GM21390 (cell line): Measurements from ENCODE around the gene RNF103.
"Not testable (repeated sequence)": the region's sequence is repeated elsewhere in the genome, so short reads cannot be mapped to it uniquely, and the experiment has no call there.

Experiments
- ATAC-seq: cut with Tn5 transposase; IDR thresholded peaks from one replicate; pipeline ENCODE4 v1.9.1; 2021; ENCODE audit not compliant: unreplicated experiment

The RNF103 gene, protein sequence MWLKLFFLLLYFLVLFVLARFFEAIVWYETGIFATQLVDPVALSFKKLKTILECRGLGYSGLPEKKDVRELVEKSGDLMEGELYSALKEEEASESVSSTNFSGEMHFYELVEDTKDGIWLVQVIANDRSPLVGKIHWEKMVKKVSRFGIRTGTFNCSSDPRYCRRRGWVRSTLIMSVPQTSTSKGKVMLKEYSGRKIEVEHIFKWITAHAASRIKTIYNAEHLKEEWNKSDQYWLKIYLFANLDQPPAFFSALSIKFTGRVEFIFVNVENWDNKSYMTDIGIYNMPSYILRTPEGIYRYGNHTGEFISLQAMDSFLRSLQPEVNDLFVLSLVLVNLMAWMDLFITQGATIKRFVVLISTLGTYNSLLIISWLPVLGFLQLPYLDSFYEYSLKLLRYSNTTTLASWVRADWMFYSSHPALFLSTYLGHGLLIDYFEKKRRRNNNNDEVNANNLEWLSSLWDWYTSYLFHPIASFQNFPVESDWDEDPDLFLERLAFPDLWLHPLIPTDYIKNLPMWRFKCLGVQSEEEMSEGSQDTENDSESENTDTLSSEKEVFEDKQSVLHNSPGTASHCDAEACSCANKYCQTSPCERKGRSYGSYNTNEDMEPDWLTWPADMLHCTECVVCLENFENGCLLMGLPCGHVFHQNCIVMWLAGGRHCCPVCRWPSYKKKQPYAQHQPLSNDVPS

DNA sequence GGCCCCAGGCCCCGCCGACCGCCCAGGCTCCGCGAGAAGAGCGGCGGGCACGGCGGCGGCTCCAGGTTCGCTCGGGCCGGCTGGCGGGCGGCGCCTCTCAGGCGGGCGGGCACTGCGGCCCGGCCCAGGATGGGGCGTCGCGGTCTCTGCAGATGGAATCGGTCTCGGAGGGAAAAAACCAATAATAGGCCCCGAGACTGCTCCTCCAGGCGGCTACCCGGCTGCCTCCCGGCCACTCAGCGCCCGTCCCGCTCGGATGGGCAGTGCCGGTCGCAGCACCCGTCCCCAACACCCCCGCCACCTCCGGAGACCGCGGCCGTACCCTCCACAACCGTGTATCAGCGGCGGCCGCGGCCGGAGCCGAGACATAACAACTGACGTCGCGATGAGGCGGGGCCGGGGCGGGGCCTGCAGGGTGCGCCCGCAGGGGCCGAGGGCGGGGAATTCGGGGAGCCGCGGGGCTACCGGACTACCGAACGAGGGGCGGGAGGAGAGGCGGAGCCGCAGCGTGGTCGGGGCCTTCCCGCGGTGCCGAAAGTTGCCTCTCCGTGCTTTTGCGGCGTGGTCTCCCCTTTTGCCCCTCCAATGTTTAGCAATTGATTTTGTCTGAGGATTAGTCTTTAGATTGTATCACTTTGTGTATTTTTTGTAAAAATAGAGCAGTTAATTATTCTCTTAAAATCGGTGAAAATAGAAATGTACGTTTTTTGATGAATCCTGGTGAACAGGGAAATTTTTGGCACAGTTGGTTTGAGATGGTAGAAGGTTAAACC is at the start of gene RNF103:
Gene RNF103, minus strand, starts transcription at position 372 of the 773 bp plus-strand sequence. CDS start 979 bp downstream, outside the sequence.
- peak; percentile 77 for ATAC-seq

DNA sequence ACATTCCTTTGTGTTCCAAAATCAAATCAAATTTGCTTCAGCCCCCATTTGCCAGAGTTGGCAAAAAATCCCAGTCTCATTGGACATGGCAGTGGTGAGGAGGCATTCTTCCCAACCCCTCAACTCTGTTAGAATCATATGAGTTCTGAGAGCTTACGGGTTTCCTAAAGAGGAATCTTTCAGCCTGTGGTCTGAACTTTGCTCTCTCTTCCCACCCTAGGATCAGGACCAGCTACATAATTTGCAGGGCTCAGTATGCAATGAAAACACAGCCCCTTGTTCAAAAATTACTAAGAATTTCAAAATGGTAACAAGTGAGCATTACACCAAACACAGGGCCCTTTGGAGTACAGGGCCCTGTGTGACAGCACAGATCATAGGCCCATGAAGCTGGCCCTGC is 49.3 kb upstream of the RNF103 start:
- no peak for ATAC-seq

DNA sequence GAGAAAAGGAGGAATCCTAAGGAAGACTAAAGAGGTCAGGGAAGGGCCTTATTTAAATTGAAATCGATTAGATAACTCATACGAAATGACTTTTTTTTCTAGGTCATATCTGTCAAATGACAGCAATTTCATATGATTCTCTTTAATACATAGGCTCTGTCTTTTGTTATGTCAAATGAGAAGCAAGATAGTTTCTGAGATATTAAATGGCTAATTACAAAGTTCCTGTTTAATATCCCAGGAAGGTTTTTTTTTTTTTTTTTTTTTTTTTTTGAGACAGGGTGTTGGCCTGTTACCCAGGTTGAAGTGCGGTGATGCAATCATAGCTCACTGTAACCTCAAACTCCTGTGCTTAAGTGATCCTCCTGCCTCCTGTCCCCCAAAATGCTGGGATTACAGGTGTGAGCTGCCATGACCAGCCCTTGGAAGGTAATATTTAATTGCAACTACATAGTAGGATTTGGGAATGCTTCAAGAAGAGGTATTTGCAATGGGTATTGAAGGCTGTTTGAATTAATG is 48.4 kb upstream of the RNF103 start:
- ATAC-seq, result no peak

DNA sequence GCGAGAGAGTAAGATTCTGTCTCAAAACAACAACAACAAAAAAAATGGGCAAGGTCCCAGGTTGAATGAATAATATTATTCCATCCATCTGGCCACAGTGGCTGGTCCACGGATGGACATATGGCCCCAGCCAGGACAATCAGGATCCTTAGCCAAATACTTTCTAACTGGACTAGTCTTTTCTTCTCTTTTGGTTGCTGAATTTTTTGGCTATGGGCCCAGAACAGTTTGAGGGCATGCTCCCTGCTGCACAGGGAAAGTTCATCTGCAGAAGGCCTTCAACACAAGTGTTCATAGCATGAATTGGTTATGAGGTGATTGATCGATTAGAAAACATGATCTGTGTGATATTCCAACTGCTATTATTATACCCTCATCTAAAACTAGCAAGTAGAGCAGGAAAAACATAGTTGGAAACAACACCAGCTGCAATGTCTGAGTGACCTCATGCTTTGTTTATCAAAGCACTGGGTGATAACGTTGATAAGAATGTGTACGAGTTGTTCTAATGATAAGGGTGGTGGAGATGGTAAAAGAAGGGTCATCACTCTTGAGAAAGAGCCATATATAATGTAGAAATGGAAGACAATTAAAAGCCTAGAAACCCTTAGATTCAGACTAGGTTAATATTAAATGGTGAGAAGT is 47.8 kb upstream of the RNF103 start:
- no peak for ATAC-seq

DNA sequence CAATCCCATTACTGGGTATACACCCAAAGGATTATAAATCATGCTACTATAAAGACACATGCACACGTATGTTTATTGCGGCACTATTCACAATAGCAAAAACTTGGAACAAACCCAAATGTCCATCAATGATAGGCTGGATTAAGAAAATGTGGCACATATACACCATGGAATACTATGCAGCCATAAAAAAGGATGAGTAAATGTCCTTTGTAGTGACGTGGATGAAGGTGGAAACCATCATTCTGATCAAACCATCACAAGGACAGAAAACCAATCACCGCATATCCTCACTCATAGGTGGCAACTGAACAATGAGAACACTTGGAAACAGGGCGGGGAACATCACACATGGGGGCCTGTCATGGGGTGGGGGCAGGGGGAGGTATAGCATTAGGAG is 45.7 kb upstream of the RNF103 start:
- ATAC-seq, result not testable (repeated sequence)

DNA sequence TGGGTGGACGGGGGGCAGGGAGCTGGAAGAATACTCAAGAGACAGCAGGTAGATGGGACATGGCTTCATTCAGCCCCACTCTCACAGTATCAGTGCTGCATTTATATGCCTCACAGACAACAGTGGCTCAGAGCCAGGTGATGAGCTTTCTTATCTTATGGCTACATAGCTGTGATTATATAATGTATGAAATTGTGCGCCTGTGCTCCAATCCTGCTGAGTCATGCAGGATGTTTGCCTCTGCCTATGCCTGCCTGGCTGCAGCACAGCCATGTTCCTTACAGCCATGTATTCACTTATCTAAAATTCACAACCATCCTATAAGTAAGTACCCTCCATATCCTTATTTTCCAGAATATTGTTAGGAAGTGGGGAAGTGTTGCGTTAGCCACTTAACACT is 37.7 kb upstream of the RNF103 start:
- no peak for ATAC-seq

DNA sequence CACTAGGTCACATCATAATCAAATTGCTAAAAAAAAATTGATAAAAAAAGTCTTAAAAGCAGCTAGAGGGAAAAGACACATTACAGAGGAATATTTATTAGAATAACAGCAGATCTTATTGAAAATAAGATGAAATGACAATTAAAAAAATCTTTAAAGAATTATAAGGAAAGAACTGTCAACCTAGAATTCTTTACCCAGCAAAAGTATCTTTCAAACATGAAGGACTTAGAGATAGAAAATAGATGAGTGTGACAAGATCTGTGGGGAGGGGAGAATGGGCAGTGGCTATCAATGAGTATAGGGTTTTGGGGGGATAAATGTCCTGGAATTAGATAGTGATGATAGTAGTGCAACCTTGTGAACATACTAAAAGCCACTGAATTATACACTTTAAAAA is 26.5 kb upstream of the RNF103 start:
- no peak for ATAC-seq

DNA sequence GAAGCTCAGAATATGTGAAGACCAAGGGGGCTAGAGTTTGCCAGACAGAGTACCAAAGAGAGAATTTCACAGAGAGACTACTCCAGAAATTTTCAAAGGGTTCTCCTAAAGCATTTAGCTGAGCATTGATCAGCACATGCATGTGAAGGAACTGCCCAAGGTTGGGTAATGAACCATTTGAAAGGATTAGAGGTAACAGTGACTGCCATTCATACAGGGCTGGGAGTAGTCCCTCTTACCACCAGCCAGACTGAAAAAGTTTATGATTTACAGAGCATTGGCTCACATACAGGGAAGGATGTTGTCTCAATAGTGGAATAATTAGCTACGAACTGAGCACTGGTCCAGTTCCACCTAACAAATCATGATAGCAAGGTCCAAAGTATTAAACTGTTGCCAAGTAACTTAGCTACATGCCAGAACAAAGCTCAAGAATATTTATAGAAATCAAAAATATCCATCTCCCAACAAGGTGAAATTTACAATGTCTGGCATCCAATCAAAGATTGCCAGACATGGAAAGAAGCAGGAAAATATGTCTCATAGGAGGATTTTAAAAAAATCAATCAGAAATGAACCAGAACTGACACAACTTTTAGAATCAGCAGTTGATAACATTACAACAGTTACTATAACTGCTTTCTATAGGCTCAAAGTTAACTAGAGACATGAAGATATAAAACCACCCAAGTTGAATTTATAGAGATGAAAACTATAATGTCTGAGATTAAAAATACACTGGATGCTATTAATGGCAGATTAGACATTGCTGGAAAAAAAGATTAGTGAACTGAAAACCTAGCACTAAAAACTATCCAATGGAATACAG is 25.7 kb upstream of the RNF103 start:
- ATAC-seq, result no peak

DNA sequence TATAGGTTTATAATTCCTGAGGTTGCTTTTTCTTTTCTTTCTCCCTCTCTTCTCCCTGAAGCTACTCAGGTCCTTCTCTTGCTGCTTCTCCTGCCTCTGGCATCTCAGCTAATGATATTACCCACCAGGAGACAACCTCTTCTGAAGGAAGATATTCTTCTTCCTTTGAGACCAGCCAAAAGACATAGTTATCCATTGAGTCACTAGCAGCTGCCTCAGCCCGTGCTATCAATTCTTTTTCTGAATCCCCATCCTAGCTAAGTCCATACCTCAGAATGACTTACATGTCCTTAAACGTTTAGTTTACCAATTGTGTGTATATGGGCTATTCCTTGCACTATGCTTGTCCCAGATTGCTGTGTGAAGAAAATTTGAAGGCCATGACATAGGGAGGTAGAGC is 25.0 kb upstream of the RNF103 start:
- no peak for ATAC-seq

DNA sequence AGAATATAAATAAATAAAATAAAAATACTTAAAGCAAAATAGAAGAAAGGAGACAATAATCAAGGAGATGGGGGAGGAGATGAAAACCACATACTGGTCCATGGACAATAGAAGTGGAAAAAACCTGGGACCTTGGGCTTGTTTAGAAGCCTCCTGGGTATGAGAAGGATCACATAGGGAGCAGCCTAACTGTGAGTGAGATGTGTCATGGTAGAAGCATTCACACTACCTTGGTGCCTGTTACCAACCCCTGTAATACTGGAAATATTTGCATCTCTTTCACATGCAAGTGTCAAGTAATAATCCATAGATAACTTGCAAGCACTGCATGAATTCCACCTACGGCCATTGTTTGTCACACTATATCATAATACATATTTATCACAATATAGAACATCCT is 23.2 kb upstream of the RNF103 start:
- ATAC-seq, result no peak

DNA sequence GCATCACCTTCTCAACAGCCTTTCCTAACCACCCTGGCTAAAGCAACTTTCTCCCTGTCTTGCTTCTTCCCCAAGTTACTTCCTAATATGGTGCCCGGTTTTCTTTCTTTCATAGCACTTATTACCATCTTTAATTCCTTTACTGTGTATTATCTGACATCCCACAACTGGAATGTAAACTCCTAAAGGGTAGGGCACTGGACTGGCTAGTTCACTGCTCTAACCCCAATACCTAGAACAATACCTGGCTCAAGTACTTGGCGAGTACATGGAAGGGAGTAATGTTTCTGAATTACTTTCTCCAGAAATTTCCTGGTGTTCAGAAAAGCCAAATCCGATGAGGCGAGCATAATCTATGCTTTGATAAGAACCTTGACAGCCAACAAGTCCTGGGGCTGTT is 22.7 kb upstream of the RNF103 start:
- ATAC-seq, result no peak

DNA sequence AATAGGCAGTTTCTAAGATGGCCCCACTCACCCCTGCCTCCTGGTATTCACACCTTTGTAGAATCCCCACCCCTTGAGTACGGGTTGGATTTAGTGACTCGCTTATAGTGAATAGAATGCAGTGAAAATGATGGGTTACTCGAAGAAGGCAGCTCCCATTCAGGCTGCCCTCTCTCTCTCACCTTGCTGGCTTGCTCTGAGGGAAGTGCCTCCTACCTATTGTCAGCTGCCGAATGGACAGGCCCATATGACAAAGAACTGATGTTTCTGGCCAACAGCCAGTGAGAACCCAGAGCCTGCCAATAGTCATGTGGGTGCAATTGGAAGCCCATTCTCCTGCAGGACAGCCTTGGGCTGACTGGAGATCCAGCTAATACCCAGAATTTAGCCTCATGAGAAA is 22.1 kb upstream of the RNF103 start:
- no peak for ATAC-seq

DNA sequence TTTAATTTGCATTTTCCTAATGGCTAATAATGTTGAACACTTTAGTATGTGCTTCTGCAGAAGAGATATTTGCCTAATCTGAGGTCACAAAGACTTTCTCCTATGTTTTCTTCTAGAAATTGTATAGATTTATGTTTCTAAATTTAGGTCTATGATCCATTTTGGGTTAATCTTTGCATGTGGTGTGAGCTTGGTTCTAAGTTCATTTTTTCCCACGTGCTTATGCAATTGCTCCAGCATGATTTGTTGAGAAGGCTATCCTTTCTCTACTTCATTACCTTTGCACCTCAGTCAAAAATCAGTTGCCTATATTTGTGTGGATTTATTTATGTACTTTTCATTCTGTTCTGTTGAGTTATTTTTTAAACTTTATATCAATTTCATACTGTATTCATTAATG is 15.0 kb upstream of the RNF103 start:
- ATAC-seq, result no peak

DNA sequence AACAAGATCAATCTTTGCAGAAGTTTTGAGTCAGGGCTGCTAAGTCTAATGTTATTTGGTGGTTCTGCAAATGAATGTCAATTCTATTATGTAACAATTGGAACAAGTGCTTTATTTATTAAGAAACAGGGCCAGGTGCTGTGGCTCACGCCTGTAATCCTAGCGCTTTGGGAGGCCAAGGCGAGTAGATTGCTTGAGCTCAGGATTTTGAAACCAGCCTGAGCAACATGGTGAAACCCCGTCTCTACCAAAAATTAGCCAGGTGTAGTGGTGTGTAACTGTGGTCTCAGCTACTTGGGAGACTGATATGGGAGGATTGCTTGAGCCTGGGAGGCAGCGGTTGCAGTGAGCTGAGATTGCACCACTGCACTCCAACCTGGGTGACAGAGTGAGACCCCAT is 13.2 kb upstream of the RNF103 start:
- no peak for ATAC-seq

DNA sequence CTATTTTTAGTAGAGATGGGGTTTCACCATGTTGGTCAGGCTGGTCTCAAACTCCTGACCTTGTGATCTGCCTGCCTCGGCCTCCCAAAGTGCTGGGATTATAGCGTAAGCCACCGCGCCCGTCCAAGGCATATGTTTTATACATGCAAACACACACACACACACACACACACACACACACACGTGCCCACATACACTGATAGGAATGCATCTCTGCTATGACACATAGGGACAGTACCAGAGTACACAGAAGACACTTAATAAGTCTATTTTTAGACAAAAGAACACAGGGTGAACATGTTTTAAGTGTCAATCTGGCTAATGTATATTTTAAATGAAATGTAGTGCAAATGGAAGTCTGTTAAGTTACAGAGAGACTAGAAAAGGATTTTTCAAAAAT is 10.7 kb upstream of the RNF103 start:
- no peak for ATAC-seq

DNA sequence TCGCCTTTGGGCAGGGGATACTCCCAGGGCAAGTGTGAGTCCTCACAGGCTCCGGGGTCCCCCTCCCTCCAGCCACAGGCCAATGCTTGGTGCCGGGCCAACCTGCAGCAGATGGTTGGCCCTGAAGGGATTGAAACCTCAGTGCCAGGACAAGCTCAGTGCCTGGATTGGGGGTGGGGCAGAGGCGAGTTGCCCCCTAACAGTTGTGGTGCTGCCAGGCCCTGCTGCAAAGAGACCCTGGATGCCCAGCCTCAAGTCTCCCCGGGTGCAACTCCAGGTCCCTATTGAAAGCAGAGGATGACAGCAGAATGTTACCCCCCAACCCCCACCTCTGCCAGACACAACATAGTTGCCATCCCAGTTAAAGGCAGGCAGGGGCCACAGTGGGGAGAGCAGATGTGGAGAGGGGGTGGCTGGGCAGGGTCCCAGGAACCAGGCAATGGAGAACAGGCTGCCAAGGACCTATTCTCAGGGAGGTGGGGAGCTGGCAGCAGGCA is 9.5 kb upstream of the RNF103 start:
- ATAC-seq, result no peak

DNA sequence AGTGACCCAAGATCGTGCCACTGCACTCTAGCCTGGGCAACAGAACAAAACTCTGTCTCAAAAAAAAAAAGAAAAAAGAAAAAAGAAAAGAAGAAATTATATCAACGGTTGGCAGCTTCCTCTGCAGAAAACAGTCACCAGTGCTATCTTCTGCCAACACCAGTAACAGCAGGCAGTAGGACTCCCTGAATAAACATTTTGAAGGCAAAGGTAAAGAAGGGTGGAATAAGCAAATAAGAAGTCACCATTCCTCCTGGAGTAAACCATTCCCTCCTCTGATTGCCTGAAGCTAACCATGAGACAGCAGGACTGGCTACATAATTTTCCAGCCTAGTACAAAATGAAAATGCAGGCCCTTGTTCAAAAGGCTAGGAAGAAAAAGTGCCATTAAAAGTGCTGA is 9.0 kb upstream of the RNF103 start:
- no peak for ATAC-seq

DNA sequence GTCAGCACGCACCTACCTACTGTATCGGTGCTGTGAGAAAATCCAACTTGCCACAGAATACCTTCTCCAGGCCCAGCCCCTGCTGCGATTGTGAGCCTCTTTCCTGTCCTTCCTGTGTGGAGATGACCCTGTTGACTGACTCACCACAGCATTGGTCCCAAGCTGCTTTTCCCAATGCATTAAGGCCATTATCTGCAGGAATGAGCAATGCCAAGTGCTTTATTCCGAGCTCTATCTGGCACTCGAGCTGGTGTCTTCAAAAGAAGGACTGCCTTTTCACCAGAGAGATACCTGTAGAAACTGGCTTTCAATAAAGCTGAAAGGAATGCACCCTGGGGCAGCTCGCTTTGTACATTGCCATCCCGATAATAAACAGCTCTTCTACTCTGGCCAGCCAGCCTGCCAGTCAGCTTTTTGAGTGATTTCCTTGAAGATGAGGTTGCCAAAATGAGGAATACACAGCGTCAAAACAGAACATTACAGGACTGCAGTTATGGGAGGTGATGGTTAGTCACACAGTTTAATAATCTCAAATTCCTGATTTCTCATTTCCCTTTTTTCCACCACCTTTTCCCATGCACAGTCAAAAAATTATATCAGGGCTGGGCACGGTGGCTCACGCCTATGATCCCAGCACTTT is 8.3 kb upstream of the RNF103 start:
- no peak for ATAC-seq

DNA sequence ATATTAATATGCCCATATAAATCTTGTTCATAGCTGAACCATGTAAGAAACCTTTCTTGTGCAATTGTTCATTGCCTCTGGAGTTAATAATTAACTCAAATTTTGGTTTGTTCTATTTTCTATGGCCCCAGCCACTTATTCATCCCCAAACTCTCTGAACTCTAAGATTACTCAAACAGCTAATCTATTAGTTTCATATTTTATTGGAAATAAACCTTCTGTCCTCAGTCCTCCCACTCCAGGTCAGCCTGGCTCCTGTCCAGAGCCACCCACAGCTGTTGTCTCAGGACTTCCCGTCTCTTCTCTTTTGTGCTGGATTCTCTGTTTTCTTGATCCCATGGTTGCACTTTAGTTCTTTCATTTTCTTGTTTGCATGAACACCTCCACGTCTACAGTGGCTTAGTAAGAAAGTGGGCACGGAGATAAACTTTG is 4.4 kb upstream of the RNF103 start:
- no peak for ATAC-seq

DNA sequence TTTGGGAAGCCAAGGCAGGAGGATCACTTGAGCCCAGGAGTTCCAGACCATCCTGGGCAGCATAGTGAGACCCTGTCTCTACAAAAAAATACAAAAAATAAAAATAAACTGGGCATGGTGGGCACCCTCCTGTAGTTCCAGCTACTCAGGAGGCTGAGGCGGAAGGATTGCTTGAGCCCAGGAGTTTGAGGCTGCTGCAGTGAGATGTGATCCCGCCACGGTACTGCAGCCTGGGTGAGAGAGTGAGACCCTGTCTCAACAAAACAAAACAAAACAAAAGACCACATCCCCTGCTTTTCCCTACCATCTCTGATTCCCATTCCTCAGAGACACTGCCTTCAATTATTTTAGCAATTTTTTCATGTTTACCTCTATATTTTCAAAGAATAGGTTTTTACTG is 3.9 kb upstream of the RNF103 start:
- ATAC-seq, result no peak
